Measurements from ENCODE around the gene FURIN. TPM values are rescaled to one million over a fixed set of nuclear protein-coding genes. Genes with fewer than 3 reads are reported as not detected.

The FURIN gene
- polyA plus RNA-seq, 1 donor, result 36.5 TPM

Other genes starting within 250 kb of the FURIN start
- gene BLM, start 151.2 kb upstream of the FURIN start, polyA plus RNA-seq (ENCODE audit: insufficient read length), result 17.7 TPM
- gene FES, start 15.9 kb downstream of the FURIN start, polyA plus RNA-seq (ENCODE audit: insufficient read length), result 13.1 TPM
- 52.7 TPM for gene MAN2A2, start 34.7 kb downstream of the FURIN start, polyA plus RNA-seq (ENCODE audit: insufficient read length)
- 12.1 TPM for gene HDDC3, start 64.0 kb downstream of the FURIN start, polyA plus RNA-seq (ENCODE audit: insufficient read length)
- gene UNC45A, start 66.7 kb downstream of the FURIN start, polyA plus RNA-seq (ENCODE audit: insufficient read length), result 60.3 TPM
- gene RCCD1, start 86.3 kb downstream of the FURIN start, polyA plus RNA-seq (ENCODE audit: insufficient read length), result 17.0 TPM
- gene PRC1, start 125.9 kb downstream of the FURIN start, polyA plus RNA-seq (ENCODE audit: insufficient read length), result 105 TPM
- 20.9 TPM for gene VPS33B, start 154.0 kb downstream of the FURIN start, polyA plus RNA-seq (ENCODE audit: insufficient read length)
- gene SV2B, start 231.7 kb downstream of the FURIN start, polyA plus RNA-seq (ENCODE audit: insufficient read length), result 0.67 TPM